NCI-H2107 treated with DMSO at 0.1 percent for 48 hours (cell line): ENCODE data around the gene CAMK2G.
A peak's percentile ranks its signal among the peaks of the same experiment; 100 is the strongest.

Source experiments
- DNase-seq: peaks from one replicate; lab custom pipeline; 2025; ENCODE audit not compliant: unreplicated experiment; lab: John Stamatoyannopoulos, UW

CAMK2G gene

DNA sequence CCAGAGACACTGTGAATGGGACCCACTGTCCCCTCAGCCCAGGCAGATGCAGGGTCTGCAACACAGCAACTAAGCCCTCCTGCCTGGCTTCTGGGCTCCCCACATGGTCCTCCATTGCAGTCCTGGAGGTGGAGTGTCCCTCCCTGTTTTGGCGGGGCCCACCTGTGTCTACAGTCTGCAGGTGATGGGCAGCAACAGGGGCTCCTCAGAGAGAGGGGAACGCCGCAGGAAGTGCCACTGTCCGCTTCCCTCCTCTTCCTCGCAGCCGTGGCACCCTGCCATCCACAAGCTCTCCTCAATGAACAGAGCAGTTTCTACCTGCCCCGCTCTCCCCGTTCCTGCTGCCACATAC is 9.3 kb downstream of the CAMK2G start:
- no peak for DNase-seq

DNA sequence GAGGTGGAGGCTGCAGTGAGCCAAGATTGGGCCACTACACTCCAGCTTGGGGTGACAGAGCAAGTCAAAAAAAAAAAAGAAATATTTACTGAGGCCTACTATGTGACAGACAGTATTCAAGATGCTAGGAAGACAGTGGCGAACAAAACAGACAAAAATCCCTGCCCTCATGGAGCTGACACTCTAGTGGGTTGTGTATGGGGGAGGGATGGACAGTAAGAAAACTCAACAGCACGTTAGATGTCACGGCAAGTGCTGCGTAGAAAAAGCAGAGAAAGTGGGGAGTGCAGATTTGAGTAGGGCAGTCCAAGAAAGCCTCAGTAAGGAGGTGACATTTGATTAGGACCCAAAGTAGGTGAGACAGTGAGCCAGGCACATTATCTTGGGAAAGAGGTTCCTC is 10.1 kb downstream of the CAMK2G start:
- DNase-seq, result no peak

DNA sequence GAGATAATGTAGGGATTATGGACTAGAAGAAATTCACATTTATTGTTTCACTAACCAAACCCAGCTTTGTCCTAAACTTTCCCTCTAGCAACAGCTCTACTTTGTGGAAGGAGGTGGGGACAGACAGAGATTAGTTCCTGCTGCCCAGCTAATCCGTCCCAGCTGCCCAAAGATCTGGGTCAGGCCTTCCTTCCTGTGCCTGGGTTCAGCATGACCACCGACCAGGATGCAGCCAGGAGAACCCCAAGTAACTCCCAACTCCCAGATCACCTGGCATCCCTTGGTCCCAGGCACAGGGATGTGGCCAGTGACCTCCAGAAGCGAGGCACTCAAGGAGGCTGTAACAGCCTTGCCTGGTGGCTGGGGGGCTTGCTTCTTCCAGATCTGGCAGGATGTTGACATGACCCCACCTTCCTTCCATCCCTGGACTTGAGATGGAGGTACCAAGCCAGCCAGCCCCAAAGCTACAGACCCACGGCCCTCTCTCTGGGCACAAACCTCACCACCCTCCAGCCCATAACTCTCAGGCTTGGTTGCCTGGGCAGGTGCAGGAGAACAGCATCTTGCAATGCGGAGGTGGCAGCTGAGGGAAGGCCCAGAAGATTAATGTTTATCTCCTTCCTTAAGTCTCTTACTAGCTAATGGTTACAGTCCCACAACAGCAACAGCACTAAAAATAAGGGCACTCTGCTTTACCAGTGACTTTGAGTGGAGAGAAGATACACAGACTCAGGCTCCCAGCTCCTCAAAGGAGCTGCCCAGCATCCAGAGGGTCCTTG is 11.1 kb downstream of the CAMK2G start:
- no peak for DNase-seq

DNA sequence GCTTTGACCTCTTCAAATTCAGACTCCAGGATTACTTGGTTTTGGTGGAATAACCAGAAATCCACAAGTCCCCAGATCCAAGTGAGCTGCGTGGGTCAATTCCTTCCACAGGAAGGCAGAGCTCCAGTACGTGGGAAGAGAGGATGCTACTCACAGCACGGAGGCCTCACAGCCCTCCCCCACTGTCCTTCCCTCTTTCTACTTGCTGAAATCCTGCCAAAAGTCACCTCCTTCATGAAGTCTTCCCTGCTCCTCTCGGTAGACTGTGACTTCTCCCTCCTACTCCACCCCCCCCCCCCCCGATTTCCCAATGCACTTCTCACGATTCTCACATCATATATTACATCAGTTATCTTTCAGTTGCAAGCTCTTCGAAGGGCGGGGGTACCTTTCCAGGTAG is 12.3 kb downstream of the CAMK2G start:
- no peak for DNase-seq

DNA sequence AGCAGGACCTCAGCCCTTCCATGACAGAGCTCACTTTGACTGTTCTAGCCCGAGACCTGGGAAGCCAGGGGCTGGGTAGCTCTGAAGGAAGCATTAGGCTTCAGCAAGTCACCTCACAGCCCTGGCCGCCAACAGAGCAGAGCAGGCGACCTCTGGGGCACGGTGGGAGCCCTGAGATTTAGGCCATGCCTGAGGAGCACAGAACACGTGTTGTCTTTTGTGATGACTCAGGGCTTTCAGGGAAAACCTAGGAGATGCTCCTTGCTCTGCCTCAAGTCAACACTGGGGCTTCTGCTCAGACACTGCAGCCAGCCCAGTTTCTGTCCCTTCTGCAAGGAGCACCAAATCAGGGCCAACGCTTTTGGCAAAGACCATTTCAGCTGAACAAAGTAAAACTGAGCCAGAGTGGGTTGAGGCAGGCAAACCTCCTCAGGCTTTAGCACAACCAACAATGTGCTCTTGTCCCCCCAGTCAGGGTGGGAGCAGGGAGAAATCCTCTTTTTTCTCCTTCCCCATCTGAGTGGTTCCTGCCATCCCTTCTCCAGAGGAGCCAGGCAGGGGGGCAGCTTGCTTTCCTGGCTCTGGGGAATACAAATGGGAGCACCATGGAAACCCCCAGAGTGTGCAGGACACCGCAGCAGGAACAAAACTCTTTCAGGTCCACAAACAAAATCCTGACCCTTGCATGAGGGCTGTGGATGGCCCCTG is 14.4 kb downstream of the CAMK2G start:
- no peak for DNase-seq

DNA sequence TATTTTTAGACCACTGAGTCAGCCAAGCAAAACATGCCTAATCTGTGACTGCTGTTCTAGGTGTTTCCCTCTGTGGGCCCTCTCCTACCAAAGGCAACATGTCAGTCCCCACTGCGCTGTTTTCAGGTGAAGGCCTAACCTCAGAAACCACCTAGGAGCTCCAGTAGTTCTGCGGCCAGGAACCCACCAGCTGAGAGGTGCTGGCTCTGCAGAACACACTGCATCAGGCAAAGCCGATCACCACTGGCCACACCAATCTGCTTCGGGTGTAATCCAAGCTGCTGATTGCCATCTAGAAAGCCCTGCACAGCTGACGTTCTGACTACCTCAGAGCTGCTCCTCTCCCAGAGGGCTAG is 14.9 kb downstream of the CAMK2G start:
- DNase-seq, result no peak

DNA sequence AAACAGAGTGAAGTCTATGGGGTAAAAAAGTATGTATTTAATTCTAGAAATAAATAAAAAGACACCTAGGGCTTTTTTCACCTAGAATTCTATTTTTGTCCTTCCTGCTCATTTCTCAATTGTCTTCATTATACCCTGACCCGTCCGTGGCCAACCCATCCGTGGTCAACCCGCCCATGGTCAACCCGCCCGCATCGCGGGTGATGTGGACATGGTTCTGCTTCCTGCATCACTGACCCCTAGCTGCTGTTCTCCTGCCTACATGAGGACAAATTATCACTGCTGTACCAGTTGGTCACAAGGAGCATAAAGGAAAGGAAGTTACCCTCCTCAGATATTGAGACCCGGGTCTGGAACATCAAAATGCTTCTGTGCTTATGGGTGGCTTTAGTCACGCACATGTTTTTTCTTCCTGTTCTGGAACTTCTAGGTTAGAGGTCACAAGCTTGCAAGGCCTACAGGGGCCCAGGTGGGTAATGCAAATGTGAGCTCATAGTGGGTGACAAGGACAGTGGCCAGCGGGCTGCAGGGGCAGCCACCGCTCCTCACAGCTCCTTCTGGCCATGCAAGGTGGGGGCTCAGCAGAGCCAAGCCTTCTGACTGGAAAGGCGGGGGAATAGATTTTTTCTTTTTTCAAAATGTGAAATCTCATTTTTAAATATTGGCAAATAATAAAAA is 15.5 kb downstream of the CAMK2G start:
- no peak for DNase-seq

DNA sequence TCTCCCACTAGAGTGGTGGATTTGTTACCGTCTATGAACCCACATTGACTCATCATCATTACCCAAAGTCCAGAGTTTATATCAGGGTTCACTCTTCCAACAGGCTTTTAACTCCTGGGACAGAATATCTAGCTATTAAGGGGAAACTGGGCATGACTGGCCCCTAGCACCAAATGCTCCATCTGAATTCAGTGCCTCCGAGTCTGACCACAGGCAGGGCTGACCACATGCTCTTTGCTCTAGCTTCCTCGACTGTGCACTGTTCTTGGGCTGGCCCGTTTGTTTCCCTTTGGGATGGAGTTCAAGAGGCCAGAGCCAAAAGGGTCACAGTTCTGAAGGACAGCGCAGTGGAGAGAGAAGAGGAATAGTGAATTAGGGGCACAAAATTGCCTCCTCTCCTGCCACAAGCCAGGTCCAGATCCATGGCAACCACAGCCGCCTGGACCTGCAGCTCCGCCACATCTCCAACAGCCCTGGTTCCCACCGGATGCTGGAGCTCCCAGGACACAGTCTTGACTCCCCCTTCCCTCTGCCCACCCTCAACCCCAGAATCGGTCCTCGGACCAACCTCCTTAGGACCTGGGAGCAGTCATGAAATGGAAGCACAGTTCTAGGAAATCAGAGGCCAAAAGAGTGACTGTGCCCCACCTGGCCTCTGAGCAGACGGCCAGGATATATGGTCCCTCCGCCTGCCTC is 16.2 kb downstream of the CAMK2G start:
- no peak for DNase-seq

DNA sequence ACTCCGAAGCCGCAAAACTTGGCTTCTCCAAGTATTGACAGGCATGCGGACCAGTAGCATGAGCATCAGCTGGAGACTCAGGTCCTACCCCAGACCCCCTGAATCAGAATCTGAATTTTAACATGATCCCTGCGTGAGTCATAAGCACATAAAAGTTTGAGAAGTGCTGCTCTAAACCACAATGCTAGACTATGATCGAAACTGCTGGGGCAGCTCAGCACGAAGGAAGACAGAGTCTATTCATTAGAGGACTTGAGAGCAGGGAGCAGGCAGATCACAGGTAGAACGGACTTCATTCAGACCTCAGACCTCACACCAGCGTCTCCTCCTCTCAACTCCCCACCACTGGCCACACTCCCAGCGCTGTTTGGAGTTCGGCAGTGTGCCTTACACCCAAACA is 16.9 kb downstream of the CAMK2G start:
- DNase-seq, result no peak

DNA sequence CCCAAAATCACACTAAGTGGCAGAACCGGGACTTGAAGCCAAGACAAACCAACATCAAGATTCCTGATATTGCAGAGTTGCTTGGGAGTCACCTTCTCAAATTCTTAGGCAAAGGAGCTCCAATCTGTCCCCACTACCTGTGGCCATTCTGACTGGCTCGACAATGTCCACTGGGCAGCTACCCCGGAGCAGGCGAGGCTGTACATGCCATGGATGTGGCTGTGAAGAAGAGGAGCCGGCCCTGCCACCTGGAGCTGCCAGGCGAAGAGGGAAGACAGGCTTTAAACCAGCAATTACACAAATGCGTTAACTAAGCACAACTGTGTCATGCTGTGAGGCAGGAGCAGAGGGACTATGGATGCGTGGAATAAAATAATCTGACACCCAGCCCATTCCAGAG is 18.1 kb downstream of the CAMK2G start:
- DNase-seq, result no peak

DNA sequence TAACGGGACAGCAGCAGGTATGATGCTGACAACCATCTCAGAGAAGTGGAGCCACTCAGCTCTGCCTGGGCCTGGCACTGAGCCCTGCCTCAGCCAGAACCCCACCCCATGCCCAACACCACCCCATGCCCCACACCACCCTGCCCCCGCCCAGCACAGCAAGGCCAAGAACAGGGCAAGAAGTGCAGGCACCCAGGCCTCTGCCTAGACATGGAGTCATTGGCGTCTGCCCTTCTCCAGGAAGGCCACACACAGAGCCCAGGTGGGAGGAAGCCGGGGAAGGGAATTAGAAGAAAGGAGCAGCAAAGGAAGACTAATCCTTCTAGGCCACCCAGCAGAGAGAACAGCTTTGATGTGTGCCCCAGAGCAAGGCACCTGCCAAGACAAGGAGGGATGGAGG is 18.9 kb downstream of the CAMK2G start:
- DNase-seq, result no peak

DNA sequence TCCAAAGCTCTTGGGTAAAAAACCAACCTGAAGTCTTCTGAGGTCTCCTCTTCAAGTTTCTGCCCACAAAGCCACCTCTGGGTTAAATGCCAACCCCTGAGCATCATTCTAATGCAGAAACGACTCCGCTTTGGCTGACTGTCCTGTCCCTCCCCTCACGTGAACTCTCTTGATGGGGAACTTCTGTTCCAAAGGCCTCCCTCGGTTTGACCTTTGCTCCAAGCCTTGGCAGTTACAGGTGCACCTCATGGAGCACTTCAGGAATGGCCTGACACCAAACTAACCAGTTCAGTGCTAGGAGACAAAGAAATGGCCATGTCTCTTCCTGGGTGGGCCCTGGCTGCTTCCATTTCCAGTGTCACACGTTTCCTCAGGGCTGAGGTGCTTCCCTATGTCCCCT is 20.0 kb downstream of the CAMK2G start:
- DNase-seq, result no peak

DNA sequence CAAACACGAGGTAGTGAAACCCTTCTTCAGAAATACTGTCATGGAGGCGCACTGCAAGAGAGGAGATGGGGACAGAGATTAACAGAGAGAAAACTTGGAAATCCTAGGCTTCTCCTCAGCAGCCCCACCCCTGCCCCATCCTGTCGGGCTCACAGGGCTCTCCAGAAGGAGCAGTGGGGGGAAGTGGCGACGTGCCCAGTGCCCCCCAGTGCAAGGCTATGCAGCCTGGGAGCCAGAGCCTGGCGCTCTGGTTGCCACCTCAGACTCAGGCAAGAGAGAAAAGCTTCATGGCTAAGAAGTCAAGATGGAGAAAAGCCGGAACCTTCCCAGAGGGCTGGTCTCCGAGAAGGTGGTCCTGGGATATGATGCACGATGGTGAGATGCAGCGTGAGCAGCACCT is 21.2 kb downstream of the CAMK2G start:
- DNase-seq, result no peak

DNA sequence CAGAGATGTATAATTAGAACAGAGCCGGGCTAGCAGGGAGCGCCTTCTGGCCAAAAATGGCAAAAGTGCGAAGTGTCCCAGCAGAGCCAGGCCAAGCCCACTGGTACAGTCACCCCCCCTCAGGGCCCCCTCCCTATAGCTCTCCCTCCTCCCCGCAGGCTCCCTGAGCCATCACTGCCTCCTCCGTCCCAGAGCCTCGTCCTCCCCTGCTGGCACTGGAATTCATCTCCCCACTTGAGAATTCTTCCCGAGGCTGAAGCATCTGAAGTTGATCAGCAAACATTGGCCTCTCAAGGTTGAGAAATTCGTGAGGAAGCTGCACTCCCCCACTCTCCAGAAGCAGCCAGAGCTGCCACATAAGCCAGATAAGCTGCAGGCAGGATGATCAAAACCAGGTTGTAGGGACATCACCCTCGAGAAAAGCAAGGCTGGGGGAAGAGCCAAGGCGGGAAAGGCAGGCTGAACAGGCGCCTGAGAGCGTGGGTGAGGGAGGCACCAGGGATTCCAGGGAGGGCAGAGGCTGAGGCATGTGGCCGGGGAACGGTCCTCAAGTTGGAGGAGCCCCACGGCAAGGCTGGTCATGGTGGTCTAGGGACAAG is 23.4 kb downstream of the CAMK2G start:
- no peak for DNase-seq

DNA sequence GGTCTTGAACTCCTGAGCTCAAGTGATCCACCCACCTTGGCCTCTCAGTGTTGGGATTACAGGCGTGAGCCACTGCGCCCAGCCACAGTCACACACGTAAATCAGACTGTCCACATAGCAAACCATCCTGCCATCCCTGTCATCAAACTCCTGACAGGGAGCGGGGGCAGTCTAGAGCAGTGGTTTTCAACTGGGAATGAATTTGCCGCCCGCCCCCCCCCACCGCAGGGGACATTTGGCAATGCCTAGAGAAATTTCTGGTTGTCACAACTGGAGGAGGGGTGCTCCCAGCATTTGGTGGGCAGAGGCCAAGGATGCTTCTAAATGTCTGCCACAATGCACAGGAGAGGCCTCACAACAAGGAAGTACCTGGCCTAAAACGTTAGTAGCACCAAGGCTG is 24.1 kb downstream of the CAMK2G start:
- no peak for DNase-seq

DNA sequence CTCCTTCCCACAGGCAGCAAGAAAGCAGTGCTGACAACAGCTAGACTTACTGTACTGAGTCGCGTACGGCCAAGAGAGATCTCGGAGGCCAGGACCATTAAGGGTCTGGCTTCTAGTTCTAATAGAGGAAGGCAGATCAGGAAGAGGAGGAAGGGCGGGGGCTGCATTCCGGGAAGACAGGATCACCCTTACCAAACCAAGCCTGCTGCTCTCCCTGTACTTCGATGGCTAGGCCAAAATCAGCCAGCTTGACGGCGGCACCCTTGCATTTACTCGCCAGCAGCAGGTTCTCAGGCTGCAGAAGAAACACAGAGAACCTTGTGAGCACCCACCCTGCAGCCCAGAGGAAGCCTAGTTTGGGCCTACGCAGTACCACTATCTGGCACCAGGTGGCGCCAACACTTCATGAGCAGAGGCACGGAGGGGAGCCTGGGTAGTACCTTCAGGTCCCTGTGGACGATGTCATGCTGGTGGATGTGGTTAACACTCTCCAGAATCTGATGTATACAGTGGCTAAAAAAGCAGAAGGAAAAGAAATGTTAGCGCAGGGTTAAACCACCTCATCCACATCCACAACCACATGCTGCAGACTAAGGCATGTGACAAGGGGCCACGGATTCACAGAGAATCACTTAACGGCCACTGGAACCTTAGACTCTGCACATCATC is 25.4 kb downstream of the CAMK2G start:
- peak; percentile 2 for DNase-seq

DNA sequence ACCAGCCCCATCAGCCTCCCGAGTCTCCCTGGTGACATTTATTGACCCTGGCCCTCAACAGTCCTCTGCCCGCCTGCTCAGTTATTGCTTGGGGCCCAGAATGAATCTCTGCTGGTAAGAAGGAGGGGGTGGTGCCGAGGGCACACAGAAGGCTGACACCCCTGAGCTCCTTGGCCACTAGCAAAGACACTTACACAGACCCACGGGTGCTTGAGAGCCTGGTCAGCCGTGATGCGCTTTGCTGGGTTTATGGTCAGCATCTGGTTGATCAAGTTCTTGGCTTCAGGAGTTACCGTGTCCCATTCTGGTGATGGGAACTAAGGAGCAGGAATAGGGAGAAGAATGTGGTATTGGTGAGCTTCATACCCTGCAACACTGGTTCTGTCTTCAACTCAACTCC is 27.3 kb downstream of the CAMK2G start:
- DNase-seq, result no peak

DNA sequence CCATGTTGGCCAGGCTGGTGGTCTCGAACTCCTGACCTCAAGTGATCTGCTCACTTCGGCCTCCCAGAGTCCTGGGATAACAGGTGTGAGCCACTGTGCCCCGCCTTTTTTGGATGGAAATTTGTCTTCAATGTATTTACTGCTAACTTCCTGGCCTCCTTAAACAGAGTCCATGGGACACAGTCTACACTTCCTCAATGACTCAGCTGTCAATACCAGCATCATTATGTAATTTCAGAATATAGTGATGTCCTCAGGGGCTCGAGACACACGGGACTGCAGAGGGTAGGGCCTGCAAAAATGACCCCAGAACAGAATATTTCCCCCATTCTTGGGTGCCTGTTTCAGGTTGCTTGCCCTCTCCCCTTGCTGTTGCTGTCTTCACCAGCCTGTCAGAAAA is 31.1 kb downstream of the CAMK2G start:
- no peak for DNase-seq

DNA sequence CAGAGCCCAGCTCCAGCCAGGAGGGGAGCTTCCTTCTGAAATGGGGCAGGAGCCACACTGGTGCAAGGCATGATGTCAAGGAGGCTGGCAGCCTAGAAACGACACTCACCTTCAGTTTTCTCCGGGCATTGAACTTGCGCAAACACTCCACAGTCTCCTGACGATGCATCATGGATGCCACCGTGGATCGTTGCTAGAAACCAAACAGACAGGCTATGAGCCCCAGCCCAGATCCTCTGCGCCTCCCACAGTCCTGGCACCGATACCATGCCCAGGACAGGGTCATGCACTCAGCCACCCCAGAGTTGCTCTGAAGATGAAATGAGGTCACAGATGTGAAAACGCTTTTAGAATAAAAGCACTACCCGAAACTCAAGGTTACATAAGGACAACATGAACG is 32.0 kb downstream of the CAMK2G start:
- no peak for DNase-seq

DNA sequence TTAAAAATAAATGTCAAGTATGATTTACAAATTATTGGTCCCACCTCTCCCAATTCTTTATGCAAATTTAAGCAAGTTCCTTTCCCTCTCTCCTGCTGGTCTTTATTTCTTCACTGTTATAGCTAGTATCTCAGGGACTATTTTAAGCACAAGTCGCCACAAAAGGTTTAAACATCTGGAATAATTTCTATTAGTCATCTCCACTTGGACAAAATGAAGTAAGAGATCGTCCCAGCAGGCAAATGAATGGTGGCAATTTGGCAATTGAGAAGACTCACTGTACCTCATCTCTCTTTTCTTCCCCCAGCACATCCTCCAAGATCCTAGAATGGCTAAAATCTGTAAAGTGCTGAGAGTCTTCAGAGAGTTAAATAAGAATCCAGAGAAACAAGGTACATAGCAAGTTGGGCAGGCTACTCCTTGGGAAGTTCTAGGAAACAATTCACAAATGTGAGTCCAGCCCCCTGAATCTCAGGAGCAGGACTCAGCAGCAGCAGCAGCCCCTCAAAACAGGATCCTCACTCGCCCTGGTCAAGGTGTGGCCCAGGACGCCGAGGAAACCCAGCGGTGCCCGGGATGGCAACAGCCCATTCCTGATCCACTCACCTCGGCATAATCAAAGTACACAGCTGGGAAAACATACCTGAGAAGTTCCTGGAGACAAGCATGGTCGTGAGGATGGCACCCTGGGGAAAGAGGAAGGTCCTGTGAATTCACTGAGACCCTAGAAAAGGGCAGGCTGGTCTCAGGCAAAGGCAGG is 32.6 kb downstream of the CAMK2G start:
- no peak for DNase-seq
